Activated CD8-positive, alpha-beta memory T cell treated with anti-CD3 and anti-CD28 coated beads, Interleukin-2, amount 50 U/mL, for 24 hours (primary cell): ENCODE measurements around the gene DNAH10.

Source experiments
- DNase-seq: peaks from one replicate; pipeline ENCODE4 v3.0.0-alpha.2; 2020; ENCODE audit errors: extremely low read depth

Gene DNAH10

DNA sequence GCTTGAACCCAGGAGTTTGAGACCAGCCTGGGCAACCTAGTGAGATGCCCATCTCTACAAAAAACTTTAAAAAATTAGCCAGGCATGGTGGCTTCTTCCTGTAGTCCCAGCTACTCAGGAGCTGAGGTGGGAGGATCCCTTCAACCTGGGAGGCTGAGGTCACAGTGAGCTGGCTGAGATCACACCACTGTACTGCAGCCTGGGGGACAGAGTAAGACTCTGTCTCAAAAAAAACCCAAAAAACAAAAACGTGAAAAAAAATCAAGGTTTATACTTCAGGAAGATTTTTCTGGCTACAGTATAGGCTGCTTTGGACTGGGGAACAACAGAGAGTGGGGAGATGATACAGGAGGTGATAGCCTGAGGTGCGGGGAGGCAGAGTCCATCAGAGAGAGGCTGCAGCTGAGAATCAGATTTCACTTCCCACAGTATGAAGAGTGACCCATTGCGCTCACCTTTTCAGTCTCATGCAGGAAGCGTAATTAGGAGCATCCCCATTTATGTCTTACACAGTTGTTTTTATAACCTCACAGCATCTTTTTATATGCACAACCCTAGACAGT, 28.9 kb downstream of the DNAH10 start:
- no peak for DNase-seq

DNA sequence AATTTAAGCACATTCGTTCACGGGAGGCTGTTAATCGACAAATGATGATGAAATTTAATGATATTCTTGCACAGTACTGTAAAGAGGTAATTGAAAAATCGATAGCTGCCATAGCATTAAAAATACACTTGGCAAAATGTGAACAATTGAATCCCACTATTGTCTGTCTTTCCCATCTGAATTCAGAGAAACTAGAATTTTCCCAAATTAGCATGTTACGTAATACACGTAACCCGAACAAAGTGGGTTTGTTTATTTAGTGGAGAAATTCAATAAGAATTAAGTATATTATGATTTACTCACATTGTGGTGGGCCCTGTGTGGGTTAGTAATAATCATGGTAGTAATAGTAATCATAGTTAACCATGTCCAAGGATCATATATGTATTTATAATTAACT, 31.9 kb downstream of the DNAH10 start:
- DNase-seq, result no peak

DNA sequence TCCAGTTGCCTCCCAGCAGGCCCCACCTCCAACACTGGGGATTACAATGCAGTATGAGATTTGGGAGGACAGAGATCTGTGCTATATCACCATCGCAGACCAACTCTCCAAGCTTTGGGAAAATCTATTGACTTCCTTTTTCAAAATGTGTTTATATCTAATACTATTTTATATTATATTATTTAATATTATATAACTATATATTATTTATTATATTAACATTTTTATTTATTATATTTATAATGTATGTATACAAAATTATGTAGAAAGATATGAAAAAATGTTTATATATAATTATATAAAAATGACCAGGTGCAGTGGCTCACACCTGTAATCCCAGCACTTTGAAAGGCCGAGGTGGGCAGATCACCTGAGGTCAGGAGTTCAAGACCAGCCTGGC, 36.4 kb downstream of the DNAH10 start:
- DNase-seq, result no peak

DNA sequence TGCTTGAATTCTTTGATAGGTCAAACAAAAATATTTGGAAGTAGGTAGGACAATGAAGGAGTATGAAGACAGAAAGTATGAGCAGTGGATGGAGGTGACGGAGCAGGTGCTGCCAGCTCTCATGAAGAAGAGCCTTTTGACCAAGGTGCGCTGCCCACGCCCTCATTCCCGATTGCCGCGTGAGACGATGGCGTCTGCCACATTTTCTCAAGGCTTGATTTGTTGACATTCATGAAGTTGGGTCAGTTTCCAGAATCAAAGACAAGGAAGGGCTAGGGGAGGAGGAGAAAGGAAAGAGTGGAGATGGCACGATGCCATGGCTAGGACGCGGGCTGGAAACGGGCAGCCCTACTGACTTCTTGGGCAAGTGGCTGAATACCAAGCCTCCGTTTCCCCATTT, 37.1 kb downstream of the DNAH10 start:
- DNase-seq, result no peak

DNA sequence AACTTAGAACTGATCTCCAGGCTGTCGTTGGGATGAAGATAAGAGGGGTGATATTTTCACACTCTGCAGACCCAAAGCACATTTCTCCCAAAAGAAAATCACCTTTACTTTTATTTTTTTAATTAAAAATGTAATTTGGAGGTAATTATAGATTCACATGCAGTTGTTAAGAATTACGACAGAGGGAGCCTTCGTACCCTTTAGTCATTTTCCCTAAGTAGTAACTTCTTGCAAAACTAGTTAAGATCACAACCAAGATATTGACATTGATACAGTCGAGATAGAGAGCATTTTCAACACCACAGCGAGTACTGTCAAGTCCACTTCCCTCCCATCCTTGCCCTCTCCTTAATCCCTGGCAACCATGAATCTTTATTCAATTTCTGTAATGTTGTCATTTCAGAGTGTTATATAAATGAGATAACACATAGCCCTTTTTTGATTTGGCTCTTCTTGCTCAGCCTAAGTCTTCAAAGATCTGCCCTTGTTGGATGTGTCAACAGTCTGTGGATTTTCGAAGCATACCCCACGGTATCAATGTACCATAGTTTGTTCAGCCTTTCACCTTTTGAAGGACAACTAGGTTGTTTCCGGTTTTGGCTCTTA, 39.6 kb downstream of the DNAH10 start:
- no peak for DNase-seq

DNA sequence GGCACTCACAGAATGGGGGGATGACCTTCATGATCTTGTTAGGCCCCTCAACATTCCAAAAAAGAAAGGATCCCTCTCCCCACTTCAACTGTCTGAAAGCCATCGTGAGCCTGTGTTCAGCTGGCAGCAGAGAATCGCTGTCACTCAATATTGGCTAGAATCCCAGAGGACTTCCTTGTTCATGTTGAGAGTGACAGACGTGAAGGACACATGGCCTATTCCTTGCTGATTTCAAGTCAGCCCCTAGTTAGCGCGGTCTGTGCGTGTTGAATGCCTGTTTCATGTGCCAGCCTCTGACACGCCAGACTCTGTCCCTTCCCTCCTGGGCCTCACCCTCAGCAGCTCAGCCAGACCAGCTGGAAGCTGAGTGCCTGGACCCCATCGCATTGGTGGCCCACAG, 43.1 kb downstream of the DNAH10 start:
- no peak for DNase-seq

DNA sequence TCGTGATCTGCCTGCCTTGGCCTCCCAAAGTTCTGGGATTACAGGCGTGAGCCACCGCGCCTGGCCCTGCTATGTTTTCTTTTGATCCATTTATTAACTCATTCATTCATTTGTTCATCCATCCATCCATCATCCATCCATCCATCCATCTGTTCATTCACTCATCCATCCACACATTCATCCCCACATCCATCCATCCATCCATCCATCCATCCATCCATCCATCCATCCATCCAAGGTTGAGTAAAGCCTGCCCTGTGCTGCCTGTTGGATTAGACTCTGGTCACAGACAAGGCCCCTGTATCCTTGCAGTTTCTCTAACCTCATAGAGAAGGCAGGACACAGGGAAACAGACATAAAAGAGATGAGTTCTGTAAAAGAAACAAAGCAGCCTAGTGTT, 44.9 kb downstream of the DNAH10 start:
- DNase-seq, result no peak

DNA sequence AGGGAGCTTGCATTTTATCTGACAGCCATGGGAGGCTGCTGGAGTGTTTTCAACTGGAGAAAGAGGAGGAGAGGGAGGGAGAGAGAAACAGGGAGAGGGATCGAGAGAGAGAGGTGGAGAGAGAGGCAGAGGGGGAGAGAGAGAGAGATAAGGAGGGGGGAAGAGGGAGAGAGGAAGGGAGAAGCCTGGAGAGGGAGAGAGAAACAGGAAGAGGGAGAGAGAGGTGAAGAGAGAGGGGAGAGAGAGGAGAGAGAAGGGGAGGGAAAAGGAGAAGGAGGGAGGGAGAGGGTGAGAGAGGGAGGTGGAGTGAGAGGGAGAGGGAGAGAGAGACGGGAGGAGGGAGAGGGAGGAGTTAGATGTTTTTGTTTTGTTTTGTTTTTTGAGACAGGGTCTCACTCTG, 45.6 kb downstream of the DNAH10 start:
- DNase-seq, result no peak

DNA sequence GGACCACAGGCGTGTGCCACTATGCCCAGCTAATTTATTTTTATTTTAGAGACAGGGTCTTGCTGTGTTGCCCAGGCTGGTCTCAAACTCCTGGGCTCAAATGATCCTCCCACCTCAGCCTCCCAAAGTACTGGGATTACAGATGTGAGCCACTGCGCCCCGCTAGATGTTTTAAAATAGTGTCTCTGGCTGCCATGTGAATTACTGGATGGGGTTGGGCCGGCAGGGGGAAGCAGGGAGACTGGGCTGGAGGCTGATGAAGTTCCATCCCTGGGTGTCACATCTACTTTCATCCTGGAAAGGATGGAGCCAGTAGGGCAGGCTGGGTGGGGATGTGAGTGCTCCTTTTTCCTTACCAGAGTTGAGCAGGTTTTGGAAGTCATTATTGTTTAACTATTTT, 46.1 kb downstream of the DNAH10 start:
- DNase-seq, result no peak

DNA sequence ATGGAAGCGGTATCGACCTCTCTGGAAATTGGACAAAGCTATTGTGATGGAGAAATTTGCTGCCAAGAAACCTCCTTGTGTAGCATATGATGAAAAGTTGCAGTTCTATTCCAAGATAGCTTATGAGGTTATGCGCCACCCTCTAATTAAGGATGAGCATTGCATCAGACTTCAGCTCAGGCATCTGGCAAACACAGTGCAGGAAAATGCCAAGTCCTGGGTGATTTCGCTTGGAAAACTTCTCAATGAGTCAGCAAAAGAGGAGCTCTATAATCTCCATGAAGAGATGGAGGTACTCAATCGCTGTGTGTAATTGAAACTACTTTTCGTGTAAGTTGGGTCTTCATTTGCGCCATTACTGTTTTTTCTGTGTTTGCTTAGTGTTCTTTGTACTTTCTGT, 51.2 kb downstream of the DNAH10 start:
- no peak for DNase-seq

DNA sequence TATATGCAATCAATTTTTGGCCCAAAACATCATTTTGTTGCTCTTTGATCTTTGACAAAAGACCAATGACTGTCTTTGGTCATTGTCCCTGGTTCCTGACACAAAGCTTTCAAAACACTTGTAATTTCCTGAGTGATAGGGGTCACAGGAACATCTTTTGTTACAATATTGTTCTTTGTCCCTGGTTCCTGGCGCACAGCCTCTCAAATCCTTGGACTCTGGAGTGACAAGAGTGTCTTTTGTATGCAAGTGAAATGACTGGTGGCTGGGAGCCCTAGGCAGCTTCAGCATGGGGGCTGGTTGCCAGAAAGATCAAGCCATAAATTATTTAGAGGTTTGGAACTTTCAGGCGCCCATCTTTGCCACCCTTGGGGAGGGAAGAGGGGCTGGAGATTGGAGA, 53.9 kb downstream of the DNAH10 start:
- no peak for DNase-seq

DNA sequence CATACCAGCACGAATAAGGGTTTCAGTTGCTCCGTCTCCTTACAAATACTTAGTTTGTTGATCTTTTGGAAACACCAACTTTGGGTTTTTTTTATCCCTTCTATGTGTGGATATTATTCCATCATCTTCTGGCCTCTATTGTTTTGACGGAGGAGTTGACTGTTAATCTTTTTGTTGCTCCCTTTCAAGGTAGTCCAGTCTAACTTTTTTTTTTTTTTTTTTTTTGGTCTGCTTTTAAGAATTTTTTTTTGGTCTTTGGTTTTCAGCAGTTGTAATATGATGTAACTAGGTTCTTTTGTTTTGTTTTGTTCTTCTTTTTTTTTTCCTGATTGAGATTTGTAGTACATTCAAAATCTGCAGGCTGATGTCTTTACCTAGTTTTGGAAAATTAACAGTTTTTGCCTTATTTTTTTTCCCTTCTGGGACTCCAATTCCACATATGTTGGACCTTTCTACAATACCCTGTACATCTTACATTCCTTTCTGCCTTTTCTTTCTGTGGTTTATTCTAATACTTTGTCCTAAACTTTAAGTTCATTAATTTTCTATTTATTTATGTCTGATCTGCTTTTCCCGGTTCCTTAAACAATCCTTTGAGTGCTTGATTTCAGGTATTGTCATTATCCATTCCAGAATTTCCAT, 54.9 kb downstream of the DNAH10 start:
- DNase-seq, result no peak

DNA sequence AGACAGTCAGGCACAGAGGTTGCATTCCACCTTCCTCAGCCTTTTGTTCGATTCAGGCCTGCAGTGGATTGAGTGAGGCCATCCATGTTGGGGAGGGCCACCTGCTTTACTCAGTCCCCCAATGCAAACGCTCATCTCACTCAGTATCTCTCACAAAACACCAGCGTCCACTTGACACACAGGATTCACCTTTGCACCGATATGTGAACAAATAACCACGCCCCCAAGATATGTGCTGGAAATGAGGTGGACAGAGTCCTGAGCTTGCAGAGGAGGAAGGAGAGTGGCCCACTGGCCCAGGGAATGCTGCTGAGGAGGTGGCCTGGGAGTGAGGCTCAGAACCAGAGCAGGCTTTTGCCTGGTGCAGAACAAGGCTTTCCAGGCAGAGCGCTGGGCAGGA, 60.7 kb downstream of the DNAH10 start:
- DNase-seq, result no peak

DNA sequence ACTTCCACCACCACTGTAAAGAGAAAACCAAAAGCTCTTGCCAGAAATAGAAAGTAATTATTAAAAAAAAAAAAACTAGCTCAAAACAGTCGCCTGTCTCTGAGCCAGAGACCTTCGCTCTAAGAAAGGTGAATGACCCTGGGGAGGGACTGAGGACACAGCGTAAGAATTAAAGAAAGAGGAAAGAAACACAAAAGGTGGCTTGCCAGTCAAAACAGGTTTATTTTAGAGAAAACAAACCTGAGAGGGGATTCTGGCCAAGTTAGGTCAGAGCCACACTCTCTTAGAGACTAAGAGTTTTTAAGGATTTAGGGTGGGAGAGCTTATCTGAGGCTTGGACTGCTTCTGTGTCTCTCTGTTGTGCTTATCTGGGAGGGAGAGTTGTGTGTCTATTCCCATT, 66.0 kb downstream of the DNAH10 start:
- DNase-seq, result no peak

DNA sequence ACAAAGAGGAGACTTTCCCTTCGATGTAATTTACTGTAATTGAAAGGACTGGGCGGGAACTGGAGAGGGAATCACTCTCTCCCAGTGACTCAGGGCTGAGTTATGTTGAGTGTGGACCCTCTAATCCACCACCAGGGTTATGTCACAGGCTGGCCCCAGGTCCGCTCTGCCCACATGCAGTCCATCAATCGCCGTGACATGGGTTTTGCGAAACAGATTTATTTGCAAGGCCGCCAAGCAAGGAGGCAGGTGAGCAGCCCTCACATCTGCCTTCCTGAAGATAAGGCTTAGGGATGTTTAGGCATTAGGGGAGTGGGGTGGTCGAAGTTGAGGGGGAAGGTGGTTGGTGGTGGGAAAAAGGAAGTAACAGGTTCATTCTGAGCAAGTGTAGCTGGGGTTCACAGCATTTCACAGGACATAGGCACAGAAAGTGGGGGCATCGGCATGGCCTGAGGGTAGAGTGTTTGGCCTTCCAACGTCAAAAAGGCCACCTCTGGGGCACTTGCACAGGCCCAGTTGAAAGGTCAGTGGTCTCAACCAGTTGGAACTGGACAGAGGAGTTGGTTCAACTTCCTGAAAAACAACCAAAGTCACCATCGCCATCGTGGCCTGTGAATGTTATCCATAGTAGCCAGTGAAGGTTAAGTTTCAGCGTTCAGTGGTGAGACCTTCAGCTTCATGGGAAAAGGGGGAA, 66.9 kb downstream of the DNAH10 start:
- DNase-seq, result no peak

DNA sequence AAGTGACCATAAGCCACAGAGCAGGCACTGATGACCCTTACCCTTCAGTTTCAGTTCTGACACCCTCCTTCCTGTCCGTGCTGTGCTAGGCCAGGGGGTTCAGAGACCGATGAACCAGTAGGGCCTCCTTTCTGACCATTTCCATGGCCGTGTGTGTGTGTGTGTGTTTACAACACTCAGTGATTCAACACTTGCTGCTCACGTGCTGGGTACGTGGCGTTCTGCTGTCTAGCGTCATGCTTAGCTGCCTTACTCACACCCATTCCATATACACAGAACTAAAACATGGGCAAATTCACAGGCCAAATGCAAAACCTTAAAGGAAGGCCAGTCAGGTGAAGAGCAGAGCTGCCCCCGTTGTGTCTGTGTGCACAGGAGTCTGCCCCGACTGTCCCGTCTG, 67.5 kb downstream of the DNAH10 start:
- DNase-seq, result no peak

DNA sequence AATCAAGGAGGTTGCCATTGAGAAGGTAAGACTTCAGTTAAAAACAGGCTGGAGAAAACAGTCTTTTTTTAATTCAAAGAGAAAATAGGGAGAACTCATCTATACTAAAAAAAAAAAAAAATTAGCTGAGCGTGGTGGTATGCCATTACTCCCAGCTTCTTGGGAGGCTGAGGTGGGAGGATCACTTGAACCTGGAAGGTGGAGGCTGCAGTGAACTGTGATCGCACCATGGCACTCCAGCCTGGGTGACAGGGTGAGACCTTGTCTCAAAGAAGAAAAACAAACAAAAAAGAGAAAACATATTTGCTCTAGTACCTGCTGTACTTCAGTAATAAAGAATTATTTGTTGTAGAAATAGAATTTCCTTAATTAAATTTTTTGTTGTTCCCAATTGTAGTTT, 68.6 kb downstream of the DNAH10 start:
- no peak for DNase-seq

DNA sequence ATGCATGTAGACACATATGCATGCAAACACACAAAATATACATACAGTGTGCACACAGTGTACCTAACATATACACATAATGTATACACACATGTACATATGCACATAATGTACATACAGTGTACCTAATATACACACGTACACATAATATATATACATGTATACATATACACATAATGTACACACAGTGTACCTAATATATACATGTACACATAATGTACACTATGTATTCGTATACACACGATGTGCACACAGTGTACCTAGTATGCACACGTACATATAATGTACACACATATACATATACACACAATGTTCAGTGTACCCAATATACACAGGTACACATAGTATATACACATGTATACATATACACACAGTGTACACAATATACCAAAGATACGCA, 70.0 kb downstream of the DNAH10 start:
- no peak for DNase-seq

DNA sequence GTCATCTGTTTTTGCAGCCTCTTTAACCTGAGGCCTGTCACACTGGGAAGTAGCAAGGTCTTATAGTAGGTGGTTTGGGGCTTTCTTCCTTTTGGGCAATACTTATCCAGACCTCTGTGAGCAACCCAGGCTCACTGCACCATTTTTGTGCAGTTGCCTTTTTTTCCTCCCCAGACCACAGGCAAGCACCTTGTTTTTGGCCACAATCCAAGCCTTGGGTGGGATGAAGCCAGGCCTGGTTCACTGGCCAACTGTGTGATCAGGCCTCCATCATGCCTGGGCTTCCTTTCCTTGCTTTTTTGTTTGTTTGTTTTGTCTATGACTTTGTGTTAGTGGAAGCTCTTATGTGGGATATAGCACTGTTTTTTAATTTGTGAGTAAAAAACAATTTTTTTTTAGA, 71.7 kb downstream of the DNAH10 start:
- DNase-seq, result no peak

DNA sequence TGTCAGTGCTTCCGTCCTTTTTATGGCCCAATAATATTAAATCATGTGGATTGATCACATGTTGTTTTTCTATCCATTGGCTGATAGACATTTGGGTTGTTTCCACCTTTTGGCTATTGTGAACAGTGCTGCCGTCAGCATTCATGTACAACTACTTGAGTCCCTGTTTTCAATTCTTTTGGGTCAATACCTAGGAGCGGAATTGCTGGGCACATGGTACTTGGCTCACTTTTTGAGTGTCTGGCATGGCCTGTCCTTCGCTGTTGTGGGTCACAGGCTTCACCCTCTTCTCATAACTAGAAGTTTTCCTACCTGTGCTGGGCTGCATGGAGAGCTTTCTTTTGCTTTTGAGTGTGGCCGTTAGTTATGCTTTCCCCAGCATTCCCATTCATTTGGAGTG, 72.7 kb downstream of the DNAH10 start:
- no peak for DNase-seq

DNA sequence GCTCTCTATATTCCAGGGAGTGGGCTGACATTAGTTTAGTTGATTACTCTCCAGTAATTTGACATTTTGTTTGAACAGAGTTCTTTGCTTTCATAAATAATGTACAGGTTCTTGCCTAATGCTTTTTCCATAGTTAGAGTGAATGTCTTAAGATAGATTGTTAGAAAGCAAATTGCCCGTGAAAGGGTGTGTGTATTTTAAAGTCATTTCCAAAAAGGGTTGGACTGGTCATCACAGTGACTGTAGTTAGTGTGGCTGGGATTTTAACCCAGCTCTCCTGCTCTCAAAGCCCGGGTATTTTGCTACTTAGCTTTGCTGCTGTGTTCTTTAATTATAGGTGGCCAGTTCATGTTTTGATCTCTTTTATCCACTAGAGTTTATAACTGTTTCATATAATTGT, 74.2 kb downstream of the DNAH10 start:
- DNase-seq, result no peak

DNA sequence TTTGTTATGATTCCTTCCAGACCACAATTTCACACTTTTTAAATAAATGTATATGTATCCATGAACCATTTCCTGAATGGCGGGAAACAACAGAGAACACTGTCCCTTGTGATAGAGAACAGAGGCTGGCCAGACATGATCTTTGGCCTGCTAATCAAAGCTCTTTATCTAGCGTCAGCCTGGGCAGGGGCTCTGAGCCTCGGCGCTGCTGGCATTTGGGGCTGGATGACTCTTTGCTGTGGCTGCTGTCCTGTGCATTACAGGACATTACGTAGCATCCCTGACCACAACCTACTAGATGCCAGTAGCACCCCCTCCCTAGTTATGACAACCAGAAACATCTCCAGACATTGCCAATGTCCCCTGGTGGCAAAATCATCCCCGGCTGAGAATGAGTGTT, 77.7 kb downstream of the DNAH10 start:
- no peak for DNase-seq

DNA sequence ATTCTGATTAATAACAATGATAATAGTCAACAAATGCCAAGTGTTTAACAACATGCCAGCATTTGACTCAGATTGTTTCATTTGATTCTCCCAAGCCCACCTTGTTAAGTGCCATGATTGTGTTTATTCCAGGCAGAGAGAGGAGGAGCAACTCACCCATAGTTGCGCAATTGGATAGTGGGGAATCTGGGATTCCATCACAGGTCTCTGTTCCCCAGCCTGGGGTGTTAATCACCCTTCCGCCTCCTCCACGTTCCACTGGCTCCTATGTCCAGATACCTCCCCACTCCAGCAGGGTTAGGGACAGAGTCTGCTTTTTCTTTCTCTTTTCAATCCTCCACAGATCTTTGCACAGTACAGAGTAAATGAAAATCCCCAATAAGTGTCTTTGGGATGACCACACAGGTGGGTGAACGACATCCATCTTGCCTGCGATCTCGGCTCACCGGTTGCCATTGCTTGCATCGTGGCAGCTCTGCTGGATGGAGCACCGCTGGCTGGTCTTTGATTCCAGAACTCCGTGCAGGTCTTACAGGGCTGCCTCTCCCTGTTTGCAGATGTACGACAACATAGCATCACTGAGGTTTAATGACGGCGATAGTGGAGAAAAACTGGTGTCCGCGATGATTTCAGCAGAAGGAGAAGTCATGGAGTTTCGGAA, 78.8 kb downstream of the DNAH10 start:
- DNase-seq, result no peak
